Uterus (tissue), 4 donors: ENCODE measurements around the gene NSD1. TPM values are rescaled to one million over a fixed set of nuclear protein-coding genes. Genes with fewer than 3 reads are reported as not detected.

Experiments used
- DNase-seq, 2 donors: peaks; one replicate each; pipeline ENCODE4 v3.0.0-alpha.2; 2019 to 2020
- H3K27ac ChIP-seq, 2 donors: fragments of 200-600 bp; sonication (generic); 1 replicate in 1 of 2; 2 replicates in 1 of 2; pipeline ENCODE4 v1.5.1; 2016 to 2018
- H3K27me3 ChIP-seq, 2 donors: fragments of 200-600 bp; sonication (generic); one replicate each; pipeline ENCODE4 v1.5.1; 2018 to 2019; ENCODE audit warnings: control low read depth in 1 of 2
- H3K36me3 ChIP-seq, 2 donors: fragments of 200-600 bp; sonication (generic); one replicate each; pipeline ENCODE4 v1.5.1; 2019; ENCODE audit warnings: control low read depth in 1 of 2
- H3K4me1 ChIP-seq, 2 donors: fragments of 200-600 bp; sonication (generic); one replicate each; pipeline ENCODE4 v1.5.1; 2018 to 2019; ENCODE audit warnings: control low read depth in 1 of 2
- H3K4me3 ChIP-seq, 2 donors: fragments of 200-600 bp; sonication (generic); 1 replicate in 1 of 2; 2 replicates in 1 of 2; pipeline ENCODE4 v1.5.1; 2018 to 2019; ENCODE audit warnings: mild to moderate bottlenecking in 1 of 2
- H3K9me3 ChIP-seq, 2 donors: fragments of 200-600 bp; sonication (generic); one replicate each; pipeline ENCODE4 v1.5.1; 2019; ENCODE audit warnings: control low read depth in 1 of 2
- CTCF ChIP-seq, 4 experiments: fragments of 200-600 bp in 2 of 4; fragments of 450-650 bp in 2 of 4; sonication (generic) in 2 of 4; IDR thresholded peaks; one replicate each; pipeline ENCODE4 v1.5.1; 2016 to 2019; ENCODE audit warnings: antibody characterized with exemption in 4 of 4, mild to moderate bottlenecking in 2 of 4, moderate library complexity in 1 of 4
- POLR2A ChIP-seq, 2 donors: fragments of 450-650 bp; IDR thresholded peaks; one replicate each; pipeline ENCODE4 v1.6.1; 2016; ENCODE audit warnings: antibody characterized with exemption in 2 of 2, mild to moderate bottlenecking in 1 of 2, moderate library complexity in 1 of 2
- intact Hi-C: fragments of 100-400 bp; cut with DNase I; formaldehyde crosslinking; loops from one replicate; pipeline ENCODE4 v1.15.1; 2023; ENCODE audit warnings: low total_unique reads
- total RNA-seq, 4 donors: library from RNA; depleted of rRNA in 3 of 4; stranded (reverse); fragments of >200 nt in 3 of 4; gene quantifications; one replicate each; pipeline versions ENCODE4 v1.1.0 to v1.2.4, GENCODE V29; 2014 to 2023
- donor health status: DM: yes; HTN: yes; CAD: no.

NSD1 gene
- total RNA-seq, 4 donors from 2014 or later: 24.1 to 132 (median 64.6) TPM

- Histone ChIP-seq H3K4me3 (no peak overlapping the region), H3K9me3 (no peaks in the 10 kb centered on the region), H3K27me3 (no peaks in the 10 kb centered on the region), H3K36me3 (no peaks in the 10 kb centered on the region), H3K4me1 (peaks cover under 1 to 9% of the 10 kb centered on the region in 2 donors), H3K27ac (no peak overlapping the region)
- intact Hi-C loops: no loop called here
- TF ChIP-seq POLR2A (IDR thresholded peaks at IDR 0.05) (no peak), CTCF (IDR thresholded peaks at IDR 0.05) (no peak)
- DNase-seq: no peak
These were observed 213.2 kb downstream of the NSD1 start for GRCh38 chr5:177346820-177347219.

DNA sequence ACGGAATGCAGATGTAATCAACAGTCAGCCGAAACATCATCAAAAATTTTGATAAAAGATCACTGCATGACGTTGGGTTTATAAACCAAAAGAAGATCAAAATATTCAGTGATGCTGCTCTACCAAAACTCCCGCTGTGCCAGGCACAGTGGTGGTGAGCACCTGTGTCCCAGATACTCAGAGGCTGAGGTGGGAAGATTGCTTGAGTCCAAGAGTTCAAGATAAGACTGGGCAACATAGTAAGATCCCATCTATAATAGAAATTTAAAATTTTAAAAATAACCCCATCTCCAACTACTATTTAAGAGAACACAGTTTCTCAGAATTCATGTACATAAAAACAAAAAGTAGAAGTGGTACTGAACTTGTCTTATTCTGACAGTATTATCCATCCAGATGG is 214.1 kb downstream of the NSD1 start:
- H3K9me3 ChIP-seq: no peaks in the 10 kb centered on the region
- no peaks in the 10 kb centered on the region for H3K27me3 ChIP-seq
- TF ChIP-seq CTCF (IDR thresholded peaks at IDR 0.05): no peak
- TF ChIP-seq POLR2A (IDR thresholded peaks at IDR 0.05): no peak
- no peak overlapping the region for H3K27ac ChIP-seq
- H3K4me1 ChIP-seq: peaks cover 6 to 9% of the 10 kb centered on the region in 2 donors
- H3K4me3 ChIP-seq: no peak overlapping the region
- no peaks in the 10 kb centered on the region for H3K36me3 ChIP-seq
- intact Hi-C loops: no loop called here
- DNase-seq: no peak

DNA sequence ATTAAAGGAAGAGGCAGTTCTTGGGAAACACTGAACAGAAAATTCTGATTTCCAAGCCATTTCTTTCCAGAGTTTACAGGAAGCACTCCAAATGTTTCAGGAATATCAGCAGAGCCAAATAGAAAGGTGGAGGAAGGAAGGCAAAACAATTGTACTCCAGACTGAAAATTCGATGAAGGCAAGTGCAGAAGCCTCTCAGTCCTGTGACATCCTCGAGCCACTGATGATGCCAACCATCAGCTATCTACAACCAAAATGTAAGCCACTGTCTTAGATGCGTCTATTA is 215.7 kb downstream of the NSD1 start:
- Histone ChIP-seq H3K4me1 (peaks cover 6 to 9% of the 10 kb centered on the region in 2 donors), H3K4me3 (no peak overlapping the region), H3K27me3 (no peaks in the 10 kb centered on the region), H3K27ac (no peak overlapping the region), H3K36me3 (no peaks in the 10 kb centered on the region), H3K9me3 (no peaks in the 10 kb centered on the region)
- intact Hi-C loops: no loop called here
- TF ChIP-seq CTCF (IDR thresholded peaks at IDR 0.05) (no peak), POLR2A (IDR thresholded peaks at IDR 0.05) (no peak)
- DNase-seq: no peak

GRCh38 chr5:177349762-177350161 is 216.2 kb downstream of the NSD1 start:
- no peaks in the 10 kb centered on the region for H3K36me3 ChIP-seq
- intact Hi-C loops: no loop called here
- peaks cover 6 to 9% of the 10 kb centered on the region in 2 donors for H3K4me1 ChIP-seq
- no peak overlapping the region for H3K27ac ChIP-seq
- DNase-seq: no peak
- no peaks in the 10 kb centered on the region for H3K27me3 ChIP-seq
- no peak overlapping the region for H3K4me3 ChIP-seq
- H3K9me3 ChIP-seq: no peaks in the 10 kb centered on the region
- TF ChIP-seq POLR2A (IDR thresholded peaks at IDR 0.05) (no peak), CTCF (IDR thresholded peaks at IDR 0.05) (no peak)

Other genes with a start within 250 kb of the NSD1 start
- 1 to 10 TPM; 1.5 to 6.9 (median 3.4) TPM for gene HK3, start 234.4 kb upstream of the NSD1 start, total RNA-seq
- 10 to 100 TPM; 12.3 to 93.2 (median 50.0) TPM for gene UIMC1, start 127.0 kb upstream of the NSD1 start, total RNA-seq
- 10 to 100 TPM; 10.5 to 38.5 (median 29.2) TPM for gene ZNF346, start 111.1 kb upstream of the NSD1 start, total RNA-seq
- 10 to 100 TPM in 1 of 4 donors, 1 to 10 TPM in 1, under 1 TPM in 2; under 0.01 to 18.8 (median 1.5) TPM for gene FGFR4, start 46.9 kb upstream of the NSD1 start, total RNA-seq
- 10 to 100 TPM in 3 of 4 donors, 1 to 10 TPM in 1; 8.2 to 62.0 (median 19.3) TPM for gene RAB24, start 169.9 kb downstream of the NSD1 start, total RNA-seq
- gene PRELID1, start 170.0 kb downstream of the NSD1 start, total RNA-seq: 10 to 100 TPM; 25.4 to 73.1 (median 49.0) TPM
- gene MXD3, start 178.1 kb downstream of the NSD1 start, total RNA-seq: 10 to 100 TPM in 1 of 4 donors, 1 to 10 TPM in 2, under 1 TPM in 1; 0.51 to 29.0 (median 6.8) TPM
- 100 to 1,000 TPM in 3 of 4 donors, 10 to 100 TPM in 1; 83.2 to 210 (median 170) TPM for gene LMAN2, start 217.9 kb downstream of the NSD1 start, total RNA-seq
- 10 to 100 TPM in 3 of 4 donors, 1 to 10 TPM in 1; 1.5 to 25.6 (median 13.6) TPM for gene RGS14, start 224.2 kb downstream of the NSD1 start, total RNA-seq